ELR (cell line): ENCODE measurements around the gene OSBPL7.

Source experiments
- DNase-seq: peaks from one replicate; pipeline ENCODE4 v3.0.0-alpha.2; 2015; ENCODE audit warnings: low read depth

OSBPL7 gene

GRCh38 chr17:47821424-47822391 is at the start of gene OSBPL7:
Gene OSBPL7 (minus strand): TSS chr17:47821794. CDS start chr17:47820278, 1,516 bp downstream.
- peak; percentile 94 for DNase-seq

GRCh38 chr17:47871048-47871447 is 49.5 kb upstream of the OSBPL7 start:
- no peak for DNase-seq

DNA sequence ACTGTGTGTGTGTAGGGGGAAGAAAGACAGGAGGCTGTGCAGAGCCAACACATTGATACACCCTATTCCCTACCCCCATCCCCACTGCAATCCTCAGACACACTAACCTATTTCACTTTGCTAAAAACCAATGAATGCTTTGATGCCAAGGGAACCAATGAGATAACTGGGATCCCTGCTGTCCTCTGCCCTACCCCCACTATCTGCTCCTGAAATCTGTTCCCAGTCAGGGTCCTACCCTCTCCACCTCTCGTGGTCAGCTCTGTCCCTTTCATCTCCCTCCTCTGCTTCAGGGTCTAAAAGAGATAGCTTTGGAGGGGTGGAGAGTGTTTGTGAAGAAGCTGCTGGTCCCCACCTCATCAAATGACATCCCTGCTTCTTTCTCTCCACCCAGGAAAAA is 48.5 kb upstream of the OSBPL7 start:
- DNase-seq, result no peak

GRCh38 chr17:47869114-47869513 is 47.5 kb upstream of the OSBPL7 start:
- DNase-seq, result no peak

- DNase-seq, result no peak
Observed at GRCh38 chr17:47867813-47868533, 46.4 kb upstream of the OSBPL7 start.

DNA sequence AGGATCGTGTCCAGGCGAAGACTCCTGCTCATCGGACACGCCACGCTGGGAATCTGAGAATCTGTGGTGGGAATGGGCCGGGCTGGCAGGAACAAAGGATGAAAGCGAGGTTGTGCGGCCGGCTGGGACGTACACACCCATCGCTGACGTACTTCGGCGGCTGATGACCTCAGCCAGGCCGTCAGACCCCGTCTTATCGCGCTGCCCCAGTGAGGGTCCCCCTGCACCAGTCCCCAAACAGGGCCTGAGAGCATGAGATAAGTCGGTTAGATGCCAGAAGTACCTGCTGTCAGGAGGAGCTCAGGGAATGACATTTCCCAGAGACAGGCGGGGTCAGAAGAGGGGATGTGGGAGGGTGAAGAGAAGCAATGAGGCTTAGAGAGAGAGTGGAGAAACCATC is 45.3 kb upstream of the OSBPL7 start:
- no peak for DNase-seq

DNA sequence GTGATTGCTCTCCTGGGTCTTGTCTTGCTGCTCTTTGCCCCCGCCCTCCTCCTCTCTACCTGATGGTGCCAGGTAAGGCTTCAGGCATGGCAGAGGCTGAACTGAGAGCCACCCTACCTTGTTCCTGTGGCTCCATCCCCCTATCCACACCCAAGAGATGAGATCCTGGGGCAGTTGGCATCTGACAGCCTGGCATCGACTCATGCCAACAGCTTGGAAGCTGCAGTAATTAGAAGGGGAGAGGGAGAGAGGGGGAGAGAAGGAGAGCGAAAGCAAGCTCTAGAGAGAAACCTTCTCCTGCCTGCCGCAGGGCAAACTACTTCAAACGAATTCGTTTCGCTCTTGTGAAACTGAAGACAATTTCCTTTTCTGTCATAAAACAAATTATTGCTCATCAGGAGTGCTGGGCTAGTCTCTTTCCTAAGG is 43.2 kb upstream of the OSBPL7 start:
- peak; percentile 69 for DNase-seq

GRCh38 chr17:47862621-47863440 is 41.2 kb upstream of the OSBPL7 start:
- DNase-seq, result peak; percentile 93

GRCh38 chr17:47860386-47860785 is 38.8 kb upstream of the OSBPL7 start:
- DNase-seq, result no peak

DNA sequence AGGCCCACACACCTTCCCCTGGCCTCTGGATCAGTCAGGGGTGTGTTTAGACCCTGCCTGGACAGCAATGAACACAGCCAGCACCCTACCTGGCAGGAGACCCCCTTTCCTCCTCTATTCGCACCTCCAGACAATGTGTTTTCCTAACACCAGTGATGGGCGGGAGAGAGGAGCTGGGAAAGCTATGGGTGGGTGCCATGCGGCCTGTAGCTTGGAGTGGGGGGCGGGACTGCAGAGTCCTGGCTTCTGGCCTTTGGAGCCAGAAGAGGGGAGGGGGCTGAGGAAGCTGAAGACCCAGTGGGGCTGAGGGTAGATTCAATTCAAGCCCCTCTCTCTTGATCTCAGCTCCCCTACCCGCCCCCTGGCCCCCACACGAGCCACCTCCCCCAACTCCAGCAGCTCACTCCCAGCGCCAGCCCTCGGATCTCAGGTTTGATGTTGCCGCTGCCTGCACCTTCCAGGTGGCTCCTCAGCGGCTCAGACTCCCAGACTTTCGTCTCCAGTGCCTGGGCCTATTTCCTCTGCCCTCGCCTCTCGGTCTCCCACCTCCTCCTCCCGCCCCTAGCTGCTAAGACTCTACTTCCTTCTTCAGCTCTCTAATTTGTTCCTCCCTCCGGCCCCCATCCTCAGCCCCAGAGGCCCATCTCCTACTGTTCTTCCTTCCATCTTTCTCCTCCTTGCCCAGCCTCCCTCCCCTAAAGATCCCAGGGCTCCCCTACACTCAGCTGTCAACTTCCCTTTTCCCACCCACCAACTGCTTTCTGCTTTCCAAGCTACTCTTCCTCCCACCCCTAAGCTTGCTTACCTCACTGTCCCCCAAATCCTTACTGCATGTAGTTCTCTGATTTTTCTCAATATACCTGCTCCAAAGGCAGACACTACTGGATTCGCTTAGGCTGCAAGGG is 36.2 kb upstream of the OSBPL7 start:
- no peak for DNase-seq

GRCh38 chr17:47856830-47857229 is 35.2 kb upstream of the OSBPL7 start:
- DNase-seq, result no peak

DNA sequence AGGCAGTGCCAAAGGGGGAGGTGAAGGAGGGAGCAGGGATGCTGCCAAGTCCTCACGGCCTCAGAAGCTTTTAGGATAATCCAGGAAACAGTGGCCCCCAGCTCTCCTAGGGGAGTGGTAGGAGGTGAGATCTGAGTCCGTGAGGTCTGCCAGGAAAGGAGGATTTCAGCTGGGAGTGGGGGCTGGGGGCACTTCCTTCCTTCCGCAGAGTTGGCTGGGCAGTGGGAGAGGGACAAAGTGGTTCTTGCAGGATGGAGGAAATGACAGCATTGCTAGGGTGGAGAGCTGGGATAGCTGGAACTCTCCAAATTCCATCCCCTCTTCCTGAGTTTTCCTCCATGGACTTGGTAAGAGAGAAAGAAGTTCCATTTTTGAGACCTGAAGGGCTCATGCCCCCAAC is 34.1 kb upstream of the OSBPL7 start:
- no peak for DNase-seq

- no peak for DNase-seq
Observed at GRCh38 chr17:47853616-47854015, 32.0 kb upstream of the OSBPL7 start.

DNA sequence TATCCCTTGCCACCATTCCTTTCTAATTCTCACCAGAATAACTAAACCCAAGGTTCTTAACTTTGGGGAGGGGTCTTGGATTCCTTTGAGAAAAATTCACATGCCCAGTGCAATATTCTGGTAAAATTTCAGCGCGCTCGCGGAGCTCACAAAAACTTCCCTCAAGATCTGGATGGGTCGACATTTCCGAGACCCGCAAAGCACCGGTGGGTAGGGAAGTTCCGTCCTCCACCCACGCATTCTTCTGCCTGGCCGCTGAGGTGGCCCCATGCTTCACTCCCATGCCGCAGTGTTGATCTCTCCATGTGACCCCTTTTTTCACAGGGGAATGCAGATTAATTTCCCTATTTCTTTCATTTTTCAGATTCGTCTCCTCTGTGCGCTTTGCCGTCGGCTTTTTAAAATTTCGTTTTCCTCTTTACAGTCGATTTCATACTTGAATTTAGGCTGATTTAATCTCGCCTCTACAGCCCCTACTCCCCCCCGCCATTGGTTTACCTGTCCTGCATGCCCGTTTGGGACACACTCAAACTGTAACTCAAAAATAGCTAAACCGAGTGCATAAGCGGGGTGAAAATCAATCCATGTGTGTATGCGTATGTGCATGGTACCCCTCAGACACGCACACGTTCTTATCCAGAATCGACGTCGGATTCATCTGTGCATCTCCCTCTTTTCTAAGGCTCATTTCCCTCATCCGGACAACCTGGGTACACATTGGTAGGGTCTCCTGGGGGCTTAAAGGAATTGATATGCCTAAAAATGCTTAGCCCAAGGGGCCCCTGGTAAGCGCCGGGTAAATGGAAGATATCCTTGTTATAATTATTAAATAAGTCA is 30.7 kb upstream of the OSBPL7 start:
- DNase-seq, result no peak

DNA sequence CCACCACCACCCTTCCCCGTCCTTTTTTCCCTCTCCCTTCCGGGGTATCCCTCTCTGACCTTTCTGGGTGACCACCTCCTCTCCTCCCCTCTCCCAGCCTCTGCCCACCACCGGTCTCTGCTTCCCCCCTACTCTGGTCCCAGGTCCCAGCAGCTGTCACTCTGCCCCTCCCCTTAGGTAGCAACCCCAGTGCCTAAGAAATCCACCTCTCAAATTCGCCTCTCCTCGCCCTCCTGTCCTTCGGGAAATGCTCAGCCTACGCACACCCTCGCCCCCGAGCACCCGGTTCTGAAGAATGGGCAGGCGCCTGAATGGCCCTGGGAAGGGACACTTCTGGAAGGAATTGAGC is 30.1 kb upstream of the OSBPL7 start:
- DNase-seq, result no peak

GRCh38 chr17:47850692-47851573 is 29.3 kb upstream of the OSBPL7 start, which contains the start of gene SP6:
Gene SP6 (minus strand): TSS chr17:47851163. CDS start chr17:47848429, 2,734 bp downstream.
- peak; percentile 90 for DNase-seq

DNA sequence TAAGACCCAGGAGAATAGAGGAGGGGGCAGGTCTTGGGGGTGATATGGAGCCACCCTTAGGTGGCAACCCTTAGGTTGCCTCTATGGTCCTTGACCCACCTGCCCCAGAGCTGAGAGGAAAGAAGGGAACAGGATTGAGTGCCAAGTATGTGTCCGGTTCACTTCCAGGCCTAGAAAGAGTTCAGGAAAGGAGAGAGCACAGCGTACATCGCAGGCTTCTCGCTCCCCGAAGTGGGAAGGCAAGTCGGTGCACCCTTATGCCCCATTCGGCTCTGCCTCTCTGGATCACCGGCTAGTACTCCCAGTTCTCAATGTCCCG is 28.7 kb upstream of the OSBPL7 start:
- DNase-seq, result no peak

GRCh38 chr17:47848198-47848513 is 26.6 kb upstream of the OSBPL7 start:
- DNase-seq, result no peak
